SU-DHL-6 (cell line): ENCODE measurements around the gene TCP11.

ENCODE experiments used
- EZH2phosphoT487 ChIP-seq: fragments of 200-600 bp; sonication (generic), shearing (Covaris generic); conservative IDR thresholded peaks from 2 replicates; pipeline ENCODE4 v1.6.1; 2018; ENCODE audit warnings: mild to moderate bottlenecking, antibody characterized with exemption, low read length, moderate library complexity, mixed read lengths
- TF ChIP-seq, protein P1 (sequence below): fragments of 200-600 bp; sonication (generic); IDR thresholded peaks from one replicate; pipeline ENCODE4 v1.5.1; 2017; ENCODE audit warnings: antibody characterized with exemption, mild to moderate bottlenecking, low read length, moderate library complexity; ENCODE audit not compliant: insufficient read depth, poor library complexity, severe bottlenecking

DNA sequence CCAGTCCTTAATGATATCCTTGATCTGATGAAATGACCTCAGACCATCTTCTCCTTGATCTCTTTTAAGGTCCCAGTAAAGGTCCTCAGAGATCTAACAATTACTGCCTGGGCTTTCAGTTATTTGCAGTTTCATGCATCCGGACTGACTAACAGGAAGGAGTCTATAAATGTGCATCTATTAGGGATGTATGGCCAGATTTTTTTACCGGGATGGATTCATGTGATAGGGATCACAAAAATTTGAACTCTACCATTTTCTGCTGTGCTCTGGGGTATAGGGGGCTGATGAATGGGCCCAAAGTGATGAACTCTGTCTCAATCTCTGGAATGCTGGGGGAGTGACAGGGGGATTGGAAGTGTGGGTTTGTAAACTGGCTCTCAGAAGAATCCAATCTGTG is 36.5 kb upstream of the TCP11 start:
- TF ChIP-seq, protein P1, sequence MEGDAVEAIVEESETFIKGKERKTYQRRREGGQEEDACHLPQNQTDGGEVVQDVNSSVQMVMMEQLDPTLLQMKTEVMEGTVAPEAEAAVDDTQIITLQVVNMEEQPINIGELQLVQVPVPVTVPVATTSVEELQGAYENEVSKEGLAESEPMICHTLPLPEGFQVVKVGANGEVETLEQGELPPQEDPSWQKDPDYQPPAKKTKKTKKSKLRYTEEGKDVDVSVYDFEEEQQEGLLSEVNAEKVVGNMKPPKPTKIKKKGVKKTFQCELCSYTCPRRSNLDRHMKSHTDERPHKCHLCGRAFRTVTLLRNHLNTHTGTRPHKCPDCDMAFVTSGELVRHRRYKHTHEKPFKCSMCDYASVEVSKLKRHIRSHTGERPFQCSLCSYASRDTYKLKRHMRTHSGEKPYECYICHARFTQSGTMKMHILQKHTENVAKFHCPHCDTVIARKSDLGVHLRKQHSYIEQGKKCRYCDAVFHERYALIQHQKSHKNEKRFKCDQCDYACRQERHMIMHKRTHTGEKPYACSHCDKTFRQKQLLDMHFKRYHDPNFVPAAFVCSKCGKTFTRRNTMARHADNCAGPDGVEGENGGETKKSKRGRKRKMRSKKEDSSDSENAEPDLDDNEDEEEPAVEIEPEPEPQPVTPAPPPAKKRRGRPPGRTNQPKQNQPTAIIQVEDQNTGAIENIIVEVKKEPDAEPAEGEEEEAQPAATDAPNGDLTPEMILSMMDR, result no peak
- TF ChIP-seq EZH2phosphoT487, result no peak
